Hepatocyte (in vitro differentiated cells): ENCODE data around the gene PLEKHM3.

Experiments
- CTCF ChIP-seq: fragments of 200-600 bp; sonication (generic); IDR thresholded peaks from 2 replicates; pipeline ENCODE4 v1.5.1; 2016; ENCODE audit warnings: antibody characterized with exemption, mild to moderate bottlenecking; ENCODE audit not compliant: poor library complexity
- EZH2 ChIP-seq: fragments of 200-600 bp; sonication (generic); IDR thresholded peaks from 2 replicates; pipeline ENCODE4 v1.6.1; 2016; ENCODE audit warnings: antibody characterized with exemption, mild to moderate bottlenecking, borderline replicate concordance
- EZH2phosphoT487 ChIP-seq: fragments of 200-600 bp; sonication (generic); IDR thresholded peaks from one replicate; pipeline ENCODE4 v1.6.1; 2018; ENCODE audit warnings: antibody characterized with exemption, mild to moderate bottlenecking, low read depth, moderate library complexity; ENCODE audit not compliant: unreplicated experiment, severe bottlenecking

GRCh38 chr2:208036357-208036756 lies 11.0 kb upstream of the PLEKHM3 start:
- TF ChIP-seq CTCF (no peak), EZH2 (no peak), EZH2phosphoT487 (no peak)
